ENCODE data around the gene SEMA3B.

GRCh38 chr3:50259432-50260026, 9.4 kb upstream of the SEMA3B start:
- TF ChIP-seq CTCF (IDR thresholded peaks at IDR 0.05) (no peak), POLR2A (IDR thresholded peaks at IDR 0.05) (no peak)
